HEK293 (cell line): Measurements from ENCODE around the gene MMD.

Experiments
- CTCF ChIA-PET: fragments of 350-600 bp; formaldehyde crosslinking; extraction: SDS; loops from one replicate; lab custom pipeline; 2021; ENCODE audit warnings: antibody characterized with exemption; lab: Yijun Ruan, JAX
- POLR2A ChIA-PET: fragments of 300-600 bp; formaldehyde crosslinking; extraction: SDS; loops from one replicate; lab custom pipeline; 2020; ENCODE audit warnings: antibody characterized with exemption, inconsistent platforms; lab: Yijun Ruan, JAX
- H3K27ac ChIP-seq: fragments of 200-500 bp; sonication (Bioruptor generic); 2 replicates; pipeline ENCODE4 v1.5.1; 2014; ENCODE audit warnings: low read depth, low read length, control low read depth, inconsistent platforms; ENCODE audit errors: extremely low read depth
- H3K36me3 ChIP-seq, 2 experiments: fragments of 200-500 bp in 1 of 2; sonication (Bioruptor generic) in 1 of 2; 1 replicate in 1 of 2; 2 replicates in 1 of 2; pipeline ENCODE4 v1.5.1; 2014 to 2017; ENCODE audit warnings: inconsistent platforms in 2 of 2, low read length in 2 of 2; ENCODE audit not compliant: control insufficient read depth in 2 of 2, insufficient read depth in 1 of 2
- H3K4me1 ChIP-seq: fragments of 200-500 bp; sonication (Bioruptor generic); 2 replicates; pipeline ENCODE4 v1.5.1; 2014; ENCODE audit warnings: mild to moderate bottlenecking, low read length, inconsistent platforms; ENCODE audit not compliant: control insufficient read depth, insufficient read depth
- H3K4me3 ChIP-seq: 2 replicates; pipeline ENCODE4 v1.5.1; 2011; ENCODE audit warnings: low read depth, mild to moderate bottlenecking, control low read depth, low read length, moderate library complexity
- H3K9me3 ChIP-seq: fragments of 200-500 bp; sonication (Bioruptor generic); 2 replicates; pipeline ENCODE4 v1.5.1; 2014; ENCODE audit warnings: low read depth, low read length, inconsistent platforms; ENCODE audit not compliant: control insufficient read depth, insufficient read depth
- BCL11A ChIP-seq: fragments of 450-650 bp; formaldehyde crosslinking; IDR thresholded peaks from 2 replicates; pipeline ENCODE4 v1.5.1; 2016; ENCODE audit warnings: low read depth, missing biosample characterization, missing genetic modification characterization
- BCL11B ChIP-seq: fragments of 450-650 bp; formaldehyde crosslinking; IDR thresholded peaks from 2 replicates; pipeline ENCODE4 v1.5.1; 2016; ENCODE audit warnings: low read depth, missing biosample characterization, missing genetic modification characterization
- IKZF3 ChIP-seq: fragments of 450-650 bp; IDR thresholded peaks from 2 replicates; pipeline ENCODE4 v1.5.0; 2018; ENCODE audit warnings: missing biosample characterization, mild to moderate bottlenecking, missing genetic modification characterization, moderate library complexity
- ZBTB7A ChIP-seq: fragments of 450-650 bp; formaldehyde crosslinking; IDR thresholded peaks from 2 replicates; pipeline ENCODE4 v1.5.1; 2016; ENCODE audit warnings: low read depth, missing biosample characterization, missing genetic modification characterization
- ZBTB8A ChIP-seq: fragments of 450-650 bp; formaldehyde crosslinking; IDR thresholded peaks from 2 replicates; pipeline ENCODE4 v1.5.1; 2016; ENCODE audit warnings: missing biosample characterization, missing genetic modification characterization
- ZIC2 ChIP-seq: fragments of 450-650 bp; formaldehyde crosslinking; IDR thresholded peaks from 2 replicates; pipeline ENCODE4 v1.5.1; 2016; ENCODE audit warnings: missing biosample characterization, missing genetic modification characterization
- ZNF394 ChIP-seq: fragments of 450-650 bp; formaldehyde crosslinking; IDR thresholded peaks from 2 replicates; pipeline ENCODE4 v1.5.1; 2016; ENCODE audit warnings: missing biosample characterization, missing genetic modification characterization, mild to moderate bottlenecking, moderate library complexity, borderline replicate concordance
- ZNF426 ChIP-seq: fragments of 450-650 bp; formaldehyde crosslinking; IDR thresholded peaks from 2 replicates; pipeline ENCODE4 v1.5.1; 2017; ENCODE audit warnings: missing biosample characterization, missing genetic modification characterization, mild to moderate bottlenecking, inconsistent platforms, moderate library complexity
- ZNF48 ChIP-seq: fragments of 450-650 bp; formaldehyde crosslinking; IDR thresholded peaks from 2 replicates; pipeline ENCODE4 v1.5.1; 2016; ENCODE audit warnings: missing biosample characterization, missing genetic modification characterization
- ZNF610 ChIP-seq: fragments of 450-650 bp; formaldehyde crosslinking; IDR thresholded peaks from 2 replicates; pipeline ENCODE4 v1.5.1; 2016; ENCODE audit warnings: missing biosample characterization, missing genetic modification characterization, borderline replicate concordance
- ZNF629 ChIP-seq: fragments of 450-650 bp; formaldehyde crosslinking; IDR thresholded peaks from 2 replicates; pipeline ENCODE4 v1.5.1; 2017; ENCODE audit warnings: missing biosample characterization, missing genetic modification characterization
- ZNF747 ChIP-seq: fragments of 450-650 bp; formaldehyde crosslinking; IDR thresholded peaks from 2 replicates; pipeline ENCODE4 v1.5.1; 2016; ENCODE audit warnings: missing biosample characterization, missing genetic modification characterization
- ZNF791 ChIP-seq: fragments of 450-650 bp; formaldehyde crosslinking; IDR thresholded peaks from 2 replicates; pipeline ENCODE4 v1.5.1; 2016; ENCODE audit warnings: missing biosample characterization, missing genetic modification characterization
- TF ChIP-seq, protein P1 (sequence below): fragments of 450-650 bp; formaldehyde crosslinking; IDR thresholded peaks from 2 replicates; pipeline ENCODE4 v1.5.1; 2017; ENCODE audit warnings: missing biosample characterization, missing genetic modification characterization
- TF ChIP-seq, protein P2 (sequence below): fragments of 450-650 bp; formaldehyde crosslinking; IDR thresholded peaks from 2 replicates; pipeline ENCODE4 v1.5.1; 2017; ENCODE audit warnings: missing biosample characterization, missing genetic modification characterization
- TF ChIP-seq, protein P3 (sequence below): fragments of 450-650 bp; formaldehyde crosslinking; IDR thresholded peaks from 2 replicates; pipeline ENCODE4 v1.5.1; 2016; ENCODE audit warnings: missing biosample characterization, missing genetic modification characterization
- TF ChIP-seq, protein P4 (sequence below): fragments of 450-650 bp; formaldehyde crosslinking; IDR thresholded peaks from 2 replicates; pipeline ENCODE4 v1.5.1; 2016; ENCODE audit warnings: missing biosample characterization, missing genetic modification characterization, borderline replicate concordance
- TF ChIP-seq, protein P5 (sequence below): fragments of 450-650 bp; formaldehyde crosslinking; IDR thresholded peaks from 2 replicates; pipeline ENCODE4 v1.5.1; 2016; ENCODE audit warnings: missing biosample characterization, missing genetic modification characterization, low read depth

Gene MMD

DNA sequence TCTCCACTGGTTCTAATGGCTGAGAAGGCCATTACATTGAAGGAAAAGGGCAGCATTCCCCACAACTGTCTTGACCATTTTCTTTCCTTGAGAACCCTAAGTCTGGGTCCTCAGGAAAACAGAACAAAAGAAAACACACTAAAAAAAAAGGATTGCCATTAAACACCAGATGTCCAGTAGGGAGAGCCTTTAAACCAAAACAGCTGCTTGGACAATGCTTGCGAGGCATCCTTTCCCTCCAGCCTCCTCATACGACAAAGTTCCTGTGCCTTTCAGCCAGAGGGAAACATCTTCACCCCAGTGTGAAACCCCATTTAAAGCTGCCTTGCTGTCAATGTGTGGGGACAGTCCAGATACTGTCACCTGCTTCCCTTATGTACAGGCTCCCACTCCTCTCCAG is 74.3 kb downstream of the MMD start:
- TF ChIP-seq, protein P1, sequence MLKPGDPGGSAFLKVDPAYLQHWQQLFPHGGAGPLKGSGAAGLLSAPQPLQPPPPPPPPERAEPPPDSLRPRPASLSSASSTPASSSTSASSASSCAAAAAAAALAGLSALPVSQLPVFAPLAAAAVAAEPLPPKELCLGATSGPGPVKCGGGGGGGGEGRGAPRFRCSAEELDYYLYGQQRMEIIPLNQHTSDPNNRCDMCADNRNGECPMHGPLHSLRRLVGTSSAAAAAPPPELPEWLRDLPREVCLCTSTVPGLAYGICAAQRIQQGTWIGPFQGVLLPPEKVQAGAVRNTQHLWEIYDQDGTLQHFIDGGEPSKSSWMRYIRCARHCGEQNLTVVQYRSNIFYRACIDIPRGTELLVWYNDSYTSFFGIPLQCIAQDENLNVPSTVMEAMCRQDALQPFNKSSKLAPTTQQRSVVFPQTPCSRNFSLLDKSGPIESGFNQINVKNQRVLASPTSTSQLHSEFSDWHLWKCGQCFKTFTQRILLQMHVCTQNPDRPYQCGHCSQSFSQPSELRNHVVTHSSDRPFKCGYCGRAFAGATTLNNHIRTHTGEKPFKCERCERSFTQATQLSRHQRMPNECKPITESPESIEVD (tag by site-specific recombination): no peak
- no peak for TF ChIP-seq ZBTB7A
- no peak for TF ChIP-seq ZIC2 (tag by site-specific recombination)
- TF ChIP-seq ZNF426: no peak
- TF ChIP-seq ZNF394 (tag by site-specific recombination): no peak
- TF ChIP-seq BCL11B (tag by site-specific recombination): no peak
- no peak for TF ChIP-seq ZNF747 (tag by site-specific recombination)
- no peak for TF ChIP-seq ZNF610
- TF ChIP-seq ZNF791 (tag by site-specific recombination): no peak
- no peak for TF ChIP-seq IKZF3
- TF ChIP-seq, protein P2, sequence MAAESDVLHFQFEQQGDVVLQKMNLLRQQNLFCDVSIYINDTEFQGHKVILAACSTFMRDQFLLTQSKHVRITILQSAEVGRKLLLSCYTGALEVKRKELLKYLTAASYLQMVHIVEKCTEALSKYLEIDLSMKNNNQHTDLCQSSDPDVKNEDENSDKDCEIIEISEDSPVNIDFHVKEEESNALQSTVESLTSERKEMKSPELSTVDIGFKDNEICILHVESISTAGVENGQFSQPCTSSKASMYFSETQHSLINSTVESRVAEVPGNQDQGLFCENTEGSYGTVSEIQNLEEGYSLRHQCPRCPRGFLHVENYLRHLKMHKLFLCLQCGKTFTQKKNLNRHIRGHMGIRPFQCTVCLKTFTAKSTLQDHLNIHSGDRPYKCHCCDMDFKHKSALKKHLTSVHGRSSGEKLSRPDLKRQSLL (tag by site-specific recombination): no peak
- TF ChIP-seq BCL11A: no peak
- TF ChIP-seq ZBTB8A: no peak
- TF ChIP-seq, protein P3, sequence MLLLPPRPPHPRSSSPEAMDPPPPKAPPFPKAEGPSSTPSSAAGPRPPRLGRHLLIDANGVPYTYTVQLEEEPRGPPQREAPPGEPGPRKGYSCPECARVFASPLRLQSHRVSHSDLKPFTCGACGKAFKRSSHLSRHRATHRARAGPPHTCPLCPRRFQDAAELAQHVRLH: no peak
- TF ChIP-seq, protein P4, sequence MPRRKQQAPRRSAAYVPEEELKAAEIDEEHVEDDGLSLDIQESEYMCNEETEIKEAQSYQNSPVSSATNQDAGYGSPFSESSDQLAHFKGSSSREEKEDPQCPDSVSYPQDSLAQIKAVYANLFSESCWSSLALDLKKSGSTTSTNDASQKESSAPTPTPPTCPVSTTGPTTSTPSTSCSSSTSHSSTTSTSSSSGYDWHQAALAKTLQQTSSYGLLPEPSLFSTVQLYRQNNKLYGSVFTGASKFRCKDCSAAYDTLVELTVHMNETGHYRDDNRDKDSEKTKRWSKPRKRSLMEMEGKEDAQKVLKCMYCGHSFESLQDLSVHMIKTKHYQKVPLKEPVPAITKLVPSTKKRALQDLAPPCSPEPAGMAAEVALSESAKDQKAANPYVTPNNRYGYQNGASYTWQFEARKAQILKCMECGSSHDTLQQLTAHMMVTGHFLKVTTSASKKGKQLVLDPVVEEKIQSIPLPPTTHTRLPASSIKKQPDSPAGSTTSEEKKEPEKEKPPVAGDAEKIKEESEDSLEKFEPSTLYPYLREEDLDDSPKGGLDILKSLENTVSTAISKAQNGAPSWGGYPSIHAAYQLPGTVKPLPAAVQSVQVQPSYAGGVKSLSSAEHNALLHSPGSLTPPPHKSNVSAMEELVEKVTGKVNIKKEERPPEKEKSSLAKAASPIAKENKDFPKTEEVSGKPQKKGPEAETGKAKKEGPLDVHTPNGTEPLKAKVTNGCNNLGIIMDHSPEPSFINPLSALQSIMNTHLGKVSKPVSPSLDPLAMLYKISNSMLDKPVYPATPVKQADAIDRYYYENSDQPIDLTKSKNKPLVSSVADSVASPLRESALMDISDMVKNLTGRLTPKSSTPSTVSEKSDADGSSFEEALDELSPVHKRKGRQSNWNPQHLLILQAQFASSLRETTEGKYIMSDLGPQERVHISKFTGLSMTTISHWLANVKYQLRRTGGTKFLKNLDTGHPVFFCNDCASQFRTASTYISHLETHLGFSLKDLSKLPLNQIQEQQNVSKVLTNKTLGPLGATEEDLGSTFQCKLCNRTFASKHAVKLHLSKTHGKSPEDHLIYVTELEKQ (tag by site-specific recombination): no peak
- no peak for TF ChIP-seq ZNF629 (tag by site-specific recombination)
- TF ChIP-seq, protein P5, sequence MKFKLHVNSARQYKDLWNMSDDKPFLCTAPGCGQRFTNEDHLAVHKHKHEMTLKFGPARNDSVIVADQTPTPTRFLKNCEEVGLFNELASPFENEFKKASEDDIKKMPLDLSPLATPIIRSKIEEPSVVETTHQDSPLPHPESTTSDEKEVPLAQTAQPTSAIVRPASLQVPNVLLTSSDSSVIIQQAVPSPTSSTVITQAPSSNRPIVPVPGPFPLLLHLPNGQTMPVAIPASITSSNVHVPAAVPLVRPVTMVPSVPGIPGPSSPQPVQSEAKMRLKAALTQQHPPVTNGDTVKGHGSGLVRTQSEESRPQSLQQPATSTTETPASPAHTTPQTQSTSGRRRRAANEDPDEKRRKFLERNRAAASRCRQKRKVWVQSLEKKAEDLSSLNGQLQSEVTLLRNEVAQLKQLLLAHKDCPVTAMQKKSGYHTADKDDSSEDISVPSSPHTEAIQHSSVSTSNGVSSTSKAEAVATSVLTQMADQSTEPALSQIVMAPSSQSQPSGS (tag by site-specific recombination): no peak
- H3K27ac ChIP-seq: no peak overlapping the region
- no peaks in the 10 kb centered on the region for H3K9me3 ChIP-seq
- no peaks in the 10 kb centered on the region for H3K36me3 ChIP-seq
- ChIA-PET CTCF (interaction anchor here (0.6 to 7.8 kb wide), 16 partner anchors 10 to 1495 kb away, joined by 3 to 106 read pairs (median 4); no protein-coding TSS in a partner anchor), POLR2A (no interaction called here)
- H3K4me1 ChIP-seq: no peaks in the 10 kb centered on the region
- no peak overlapping the region for H3K4me3 ChIP-seq

DNA sequence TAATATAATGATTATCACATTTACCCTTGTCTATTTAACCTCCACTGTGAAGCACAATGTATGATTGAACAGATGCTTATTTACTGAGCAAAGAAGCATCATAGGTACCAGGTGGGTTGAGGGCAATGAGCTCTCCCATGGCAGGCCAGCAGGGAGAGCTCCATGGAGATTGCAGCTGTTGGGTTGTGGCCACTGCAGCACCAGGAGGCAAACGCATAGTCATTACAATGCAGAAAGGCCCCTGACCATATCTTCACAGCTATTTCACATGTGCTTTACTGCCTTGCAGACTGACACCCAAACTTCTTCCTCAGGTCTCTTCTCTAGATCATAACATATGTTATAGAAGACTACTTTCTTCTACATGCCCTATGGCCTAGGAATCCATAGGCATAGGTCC is 75.0 kb downstream of the MMD start:
- Histone ChIP-seq H3K4me1 (no peaks in the 10 kb centered on the region), H3K36me3 (no peaks in the 10 kb centered on the region), H3K27ac (no peak overlapping the region), H3K9me3 (no peaks in the 10 kb centered on the region), H3K4me3 (no peak overlapping the region)
- POLR2A ChIA-PET: no interaction called here
- CTCF ChIA-PET: interaction anchor here (0.6 to 7.8 kb wide), 3 partner anchors 11 to 1495 kb away, joined by 4 to 106 read pairs (median 45); no protein-coding TSS in a partner anchor
- no peak for TF ChIP-seq ZNF48 (tag by site-specific recombination)
